Peyer's patch (tissue), 4 donors: ENCODE results near the gene KRTAP19-5.

Experiments used
- POLR2A ChIP-seq, 2 donors: fragments of 450-650 bp; IDR thresholded peaks; one replicate each; pipeline ENCODE4 v1.5.1; 2017; ENCODE audit warnings: antibody characterized with exemption in 2 of 2, mild to moderate bottlenecking in 2 of 2, moderate library complexity in 2 of 2
- TF ChIP-seq, protein P1 (sequence below), 6 experiments: fragments of 450-650 bp in 4 of 6; fragments of 200-600 bp in 2 of 6; sonication (generic) in 1 of 6; IDR thresholded peaks; one replicate each; pipeline ENCODE4 v1.5.1; 2017 to 2019; ENCODE audit warnings: antibody characterized with exemption in 6 of 6, mild to moderate bottlenecking in 3 of 6, moderate library complexity in 1 of 6

DNA sequence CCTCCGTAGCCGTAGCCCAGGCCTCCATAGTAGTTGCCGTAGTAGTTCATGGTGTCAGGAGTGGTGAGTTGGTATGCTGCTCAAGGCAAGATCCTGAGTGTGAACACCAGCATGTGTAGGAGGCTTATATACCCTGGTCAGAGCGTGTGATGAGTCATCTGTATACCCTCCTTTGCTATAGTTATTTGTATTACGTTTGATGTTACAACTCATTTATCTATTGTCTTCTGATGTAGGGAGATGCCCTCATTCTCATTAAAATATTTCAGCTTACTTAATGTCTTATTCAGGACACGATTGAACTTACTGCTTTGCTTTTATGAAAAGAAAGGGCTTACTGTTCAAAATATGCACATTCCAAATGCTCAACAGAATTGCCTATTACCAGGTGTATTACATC is at the start of gene KRTAP19-5:
- TF ChIP-seq, protein P1, sequence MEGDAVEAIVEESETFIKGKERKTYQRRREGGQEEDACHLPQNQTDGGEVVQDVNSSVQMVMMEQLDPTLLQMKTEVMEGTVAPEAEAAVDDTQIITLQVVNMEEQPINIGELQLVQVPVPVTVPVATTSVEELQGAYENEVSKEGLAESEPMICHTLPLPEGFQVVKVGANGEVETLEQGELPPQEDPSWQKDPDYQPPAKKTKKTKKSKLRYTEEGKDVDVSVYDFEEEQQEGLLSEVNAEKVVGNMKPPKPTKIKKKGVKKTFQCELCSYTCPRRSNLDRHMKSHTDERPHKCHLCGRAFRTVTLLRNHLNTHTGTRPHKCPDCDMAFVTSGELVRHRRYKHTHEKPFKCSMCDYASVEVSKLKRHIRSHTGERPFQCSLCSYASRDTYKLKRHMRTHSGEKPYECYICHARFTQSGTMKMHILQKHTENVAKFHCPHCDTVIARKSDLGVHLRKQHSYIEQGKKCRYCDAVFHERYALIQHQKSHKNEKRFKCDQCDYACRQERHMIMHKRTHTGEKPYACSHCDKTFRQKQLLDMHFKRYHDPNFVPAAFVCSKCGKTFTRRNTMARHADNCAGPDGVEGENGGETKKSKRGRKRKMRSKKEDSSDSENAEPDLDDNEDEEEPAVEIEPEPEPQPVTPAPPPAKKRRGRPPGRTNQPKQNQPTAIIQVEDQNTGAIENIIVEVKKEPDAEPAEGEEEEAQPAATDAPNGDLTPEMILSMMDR (IDR thresholded peaks at IDR 0.05) = no peak
- no peak for TF ChIP-seq POLR2A (IDR thresholded peaks at IDR 0.05)
